Kidney epithelial cell (primary cell): ENCODE data around the gene DNAJC8. TPM values are rescaled to one million over a fixed set of nuclear protein-coding genes. Genes with fewer than 3 reads are reported as not detected.
A peak's percentile ranks its signal among the peaks of the same experiment; 100 is the strongest.

ENCODE experiments used
- DNase-seq: peaks from one replicate; pipeline ENCODE4 v3.0.0-alpha.2; 2010; ENCODE audit warnings: low read depth
- H3K27me3 ChIP-seq: 2 replicates; pipeline ENCODE4 v1.6.0; 2011; ENCODE audit warnings: low read length; ENCODE audit not compliant: control insufficient read depth, insufficient read depth
- H3K36me3 ChIP-seq: 2 replicates; pipeline ENCODE4 v1.5.1; 2011; ENCODE audit warnings: low read length; ENCODE audit not compliant: control insufficient read depth, insufficient read depth
- H3K4me3 ChIP-seq: 2 replicates; pipeline ENCODE4 v1.5.1; 2011; ENCODE audit warnings: low read depth, mild to moderate bottlenecking, control low read depth, low read length
- CTCF ChIP-seq: IDR thresholded peaks from 2 replicates; pipeline ENCODE4 v1.5.1; 2011; ENCODE audit warnings: mild to moderate bottlenecking, moderate library complexity, low read length, control low read depth, inconsistent platforms; ENCODE audit not compliant: insufficient read depth, poor library complexity, severe bottlenecking
- total RNA-seq: library from RNA; depleted of rRNA; stranded (reverse); fragments of >200 nt; gene quantifications from 2 replicates; pipeline ENCODE4 v1.2.3, GENCODE V29; 2015

DNAJC8 gene
- total RNA-seq, 1 donor from 2014 or later = 93.3 TPM

GRCh38 chr1:28248273-28249012 lies 15.6 kb upstream of the DNAJC8 start:
- no peaks in the 10 kb centered on the region for H3K36me3 ChIP-seq
- peak; percentile 95 for TF ChIP-seq CTCF
- no peaks in the 10 kb centered on the region for H3K27me3 ChIP-seq
- DNase-seq = no peak
- no peak overlapping the region for H3K4me3 ChIP-seq

DNA sequence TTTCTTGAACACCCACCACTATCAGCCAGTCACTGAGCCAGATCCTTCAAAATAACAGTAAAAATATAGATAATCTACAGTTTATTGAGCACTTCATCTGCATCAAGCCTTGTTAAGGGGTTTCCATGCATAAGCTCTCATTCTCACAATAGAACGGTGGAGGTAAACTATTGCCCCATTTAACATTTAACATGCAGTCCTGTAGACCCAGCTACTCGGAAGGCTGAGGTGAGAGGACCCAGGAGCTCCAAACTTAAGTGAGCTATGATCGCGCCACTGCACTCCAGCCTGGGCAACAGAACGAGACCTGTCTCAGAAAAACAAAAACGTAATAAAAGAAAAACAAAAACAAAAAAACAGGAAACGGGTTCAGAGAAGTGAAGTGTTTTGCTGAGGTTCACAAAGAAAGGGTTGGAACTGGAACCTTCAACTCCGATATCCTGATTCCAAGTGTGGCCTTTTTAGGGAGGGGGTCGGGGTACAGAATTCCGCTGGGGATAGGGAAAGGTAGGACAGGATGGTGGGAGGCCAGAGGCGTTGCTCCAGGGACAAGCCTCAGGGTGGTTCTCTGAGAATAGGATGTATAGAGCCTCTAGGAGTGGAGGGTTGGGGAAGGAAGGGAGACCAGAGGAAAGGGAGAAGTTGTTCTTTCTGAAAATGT lies 14.9 kb upstream of the DNAJC8 start:
- no peak for TF ChIP-seq CTCF
- no peak for DNase-seq
- Histone ChIP-seq H3K4me3 (peak overlapping the region; percentile 12), H3K27me3 (no peaks in the 10 kb centered on the region), H3K36me3 (no peaks in the 10 kb centered on the region)

DNA sequence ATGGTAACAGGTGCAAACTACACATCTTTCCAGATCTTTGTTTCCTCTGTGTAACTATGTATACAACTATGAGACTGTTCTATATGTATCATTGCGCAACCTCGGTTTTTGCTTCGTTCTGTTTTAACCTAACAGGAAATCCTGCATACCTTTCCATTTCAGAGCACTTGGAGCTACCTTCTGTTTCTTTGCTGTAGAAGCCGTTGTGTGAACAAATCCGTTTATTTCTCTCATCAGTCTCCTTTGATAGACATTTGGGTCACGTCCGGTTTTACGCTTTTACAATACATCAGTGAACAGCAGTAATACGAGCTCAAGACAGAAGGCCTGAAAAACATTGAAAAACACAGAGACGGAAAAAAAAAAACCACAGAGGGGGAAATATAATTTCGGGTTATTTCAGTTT lies 13.6 kb upstream of the DNAJC8 start:
- no peak for TF ChIP-seq CTCF
- H3K27me3 ChIP-seq = no peaks in the 10 kb centered on the region
- no peaks in the 10 kb centered on the region for H3K36me3 ChIP-seq
- H3K4me3 ChIP-seq = peak overlapping the region; percentile 26
- no peak for DNase-seq

GRCh38 chr1:28244549-28245251 lies 11.9 kb upstream of the DNAJC8 start:
- H3K36me3 ChIP-seq = no peaks in the 10 kb centered on the region
- no peak for TF ChIP-seq CTCF
- H3K27me3 ChIP-seq = no peaks in the 10 kb centered on the region
- H3K4me3 ChIP-seq = no peak overlapping the region
- no peak for DNase-seq

DNA sequence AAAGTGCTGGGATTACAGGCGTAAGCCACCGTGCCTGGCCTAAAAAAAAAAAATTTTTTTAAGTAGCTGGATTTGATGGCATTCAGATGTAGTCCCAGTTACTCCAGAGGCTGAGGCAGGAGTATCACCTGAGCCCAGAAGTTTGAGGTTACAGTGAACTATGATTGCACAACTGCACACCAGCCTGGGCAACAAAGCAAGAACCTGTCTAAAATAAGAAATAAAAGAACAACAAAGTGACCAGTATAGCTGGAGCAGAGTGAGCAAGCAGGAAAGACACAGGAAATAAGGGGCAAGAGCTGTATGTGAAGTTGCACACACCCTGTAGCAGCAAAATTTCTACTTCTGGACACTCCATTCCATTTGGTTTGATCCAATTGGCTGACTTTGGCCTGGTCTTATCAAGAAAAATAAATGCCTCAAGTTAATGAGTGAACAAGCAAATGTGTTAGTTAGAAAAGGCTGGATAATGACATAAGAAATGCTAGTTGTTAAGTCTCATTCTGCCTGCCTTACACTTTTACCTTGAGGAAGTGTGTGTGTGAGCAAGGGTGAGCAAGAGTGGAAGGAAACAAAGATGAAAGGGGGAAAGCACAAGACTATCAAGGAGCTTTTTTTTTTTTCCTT lies 11.0 kb upstream of the DNAJC8 start:
- no peaks in the 10 kb centered on the region for H3K36me3 ChIP-seq
- TF ChIP-seq CTCF = no peak
- H3K4me3 ChIP-seq = no peak overlapping the region
- H3K27me3 ChIP-seq = no peaks in the 10 kb centered on the region
- no peak for DNase-seq
